HG03280 (cell line): Measurements from ENCODE around the gene SATB2.

Experiments used
- ATAC-seq: cut with Tn5 transposase; IDR thresholded peaks from one replicate; pipeline ENCODE4 v1.9.1; 2021; ENCODE audit warnings: mild to moderate bottlenecking, moderate library complexity; ENCODE audit not compliant: unreplicated experiment

Gene SATB2

DNA sequence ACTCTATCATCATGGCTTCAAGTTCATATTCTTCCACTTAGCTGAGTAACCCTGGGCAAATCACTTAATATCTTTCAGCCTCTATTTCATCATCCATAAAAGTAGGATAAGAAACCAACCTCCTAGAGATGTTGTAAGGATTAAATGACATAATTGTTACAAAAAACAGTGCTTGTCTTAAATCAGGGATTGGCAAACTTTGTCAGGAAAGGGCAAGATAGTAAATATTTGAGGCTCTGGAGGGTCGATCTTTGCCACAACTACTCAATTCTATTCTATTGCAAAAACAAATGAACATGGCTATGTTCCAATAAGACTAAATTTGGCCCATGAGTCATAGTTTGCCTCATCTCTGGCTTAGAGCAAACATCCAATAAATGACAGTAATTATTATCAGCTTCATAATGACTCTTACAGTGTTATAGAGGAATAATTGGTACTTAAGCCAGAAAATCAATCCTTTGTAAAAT is 184.7 kb downstream of the SATB2 start:
- ATAC-seq = no peak

DNA sequence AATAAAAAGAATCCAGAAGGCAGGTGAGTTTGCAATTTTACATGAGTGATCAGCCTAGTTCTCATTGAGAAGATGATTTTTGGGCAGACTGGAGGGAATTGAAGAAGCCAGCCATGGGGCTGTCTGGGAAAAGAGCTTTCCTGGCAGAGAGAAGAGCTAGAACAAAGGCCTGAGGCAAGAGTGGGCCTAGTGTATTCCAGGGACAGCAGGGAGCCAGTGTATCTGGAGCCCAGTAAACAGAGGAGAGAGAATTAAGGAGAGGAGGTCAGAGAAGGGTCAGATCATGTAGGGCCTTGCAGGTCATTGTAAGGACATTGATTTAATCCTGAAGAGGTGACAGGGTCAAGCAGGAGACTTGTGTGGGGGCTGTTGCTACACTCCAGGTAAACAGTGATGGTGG is 195.8 kb downstream of the SATB2 start:
- no peak for ATAC-seq

DNA sequence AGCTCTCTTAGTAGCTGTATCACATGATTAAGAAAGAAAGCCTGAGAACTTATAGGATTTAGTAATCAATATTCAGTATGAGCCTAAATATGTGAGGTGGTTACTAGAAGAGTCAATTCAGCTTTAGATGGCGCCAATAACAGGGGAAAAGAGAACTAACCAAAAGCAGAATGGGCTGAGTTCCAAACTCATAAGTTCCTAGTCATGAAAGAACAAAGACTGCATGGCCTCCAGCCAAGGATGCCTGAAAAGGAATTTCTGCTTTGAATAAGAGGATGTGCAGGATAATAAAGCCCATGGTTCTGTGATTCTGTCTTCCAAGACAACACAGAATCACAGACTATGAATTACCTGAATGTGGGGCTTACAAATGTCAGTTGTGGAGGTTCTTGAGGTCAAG is 196.5 kb downstream of the SATB2 start:
- no peak for ATAC-seq

- no peak for ATAC-seq
Observed at GRCh38 chr2:199259671-199260070, 198.1 kb downstream of the SATB2 start.

DNA sequence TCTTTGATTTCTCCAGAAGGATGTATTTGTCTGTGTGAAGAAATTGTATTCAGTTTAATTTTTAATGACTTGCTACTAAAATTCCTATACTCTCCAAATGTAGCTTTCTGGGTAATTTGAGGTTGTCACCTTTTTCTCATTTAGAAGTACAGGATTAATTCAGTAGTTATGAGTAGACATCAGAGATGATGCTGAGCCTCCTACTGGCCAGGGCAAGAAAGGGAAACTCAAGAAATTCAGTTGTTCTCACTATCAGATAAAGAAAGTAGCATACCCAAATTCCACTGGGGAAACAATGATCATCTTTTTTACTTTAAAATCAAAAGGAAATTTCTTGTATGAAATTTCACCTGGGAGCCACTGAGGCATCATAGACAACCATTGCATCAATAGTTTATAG is 199.4 kb downstream of the SATB2 start:
- no peak for ATAC-seq

DNA sequence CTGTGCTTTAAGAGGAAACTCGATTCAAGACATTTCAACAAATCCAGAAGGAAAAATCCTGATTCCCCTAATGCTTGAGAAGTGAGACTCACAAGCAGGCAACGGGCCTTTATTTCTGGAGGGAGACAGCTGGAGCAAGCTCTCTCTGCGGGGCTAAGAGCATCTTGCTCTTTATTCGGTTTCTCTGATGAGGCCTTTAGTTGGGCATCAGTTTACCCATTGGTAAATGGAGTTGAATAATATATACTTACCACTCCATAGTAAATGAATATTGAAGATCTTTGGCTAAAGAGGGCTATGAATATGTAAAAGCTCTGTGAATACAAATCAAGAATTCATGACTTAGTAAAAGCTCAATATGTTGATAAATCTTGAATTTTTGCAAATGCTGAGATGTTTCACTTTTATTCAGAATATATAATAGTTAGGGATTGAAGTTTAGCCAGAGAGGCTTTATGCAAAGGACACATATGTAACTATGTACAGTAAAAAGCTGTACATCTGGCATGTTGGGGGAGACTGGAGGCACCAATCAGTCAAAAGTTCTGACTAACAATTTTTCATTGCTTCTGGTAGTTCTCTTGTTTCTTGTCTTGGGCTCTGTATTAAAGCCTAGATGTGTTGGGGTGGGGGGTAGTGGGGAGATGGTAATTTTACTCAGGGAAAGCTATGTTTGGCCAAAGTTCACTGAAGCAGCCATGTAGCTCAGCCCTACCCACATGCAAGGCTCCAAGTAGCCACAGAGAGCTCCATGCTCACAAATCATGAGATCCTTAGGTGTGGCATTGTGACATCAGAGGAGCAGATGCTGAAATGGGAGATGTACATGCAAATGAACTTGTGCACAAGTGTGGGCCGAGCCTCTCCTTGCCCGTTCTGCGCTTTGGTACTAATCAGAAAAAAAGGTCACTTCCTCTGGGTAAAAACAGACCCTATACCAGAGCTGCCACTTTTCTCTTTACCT is 200.2 kb downstream of the SATB2 start:
- ATAC-seq = no peak

DNA sequence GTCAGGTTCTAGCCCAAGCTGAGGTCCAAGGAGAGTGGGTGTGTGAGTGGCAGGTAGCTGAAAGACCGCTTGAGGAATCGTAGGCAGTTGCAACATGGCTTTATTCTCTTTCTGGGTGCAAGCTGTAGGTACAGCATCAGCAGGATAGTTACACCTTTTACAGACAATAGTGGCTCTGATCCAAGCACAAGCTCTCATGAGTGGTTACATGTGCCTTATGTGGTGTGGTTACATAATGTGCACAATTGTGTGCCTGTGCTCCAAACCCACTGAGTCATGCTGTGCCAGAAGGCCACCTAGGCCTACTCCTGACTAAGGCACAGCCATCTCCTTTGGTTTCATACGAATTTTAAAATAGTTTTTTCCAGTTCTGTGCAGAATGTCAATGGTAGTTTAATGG is 227.6 kb downstream of the SATB2 start:
- no peak for ATAC-seq

GRCh38 chr2:199228887-199229819 is 228.6 kb downstream of the SATB2 start:
- ATAC-seq = no peak

- no peak for ATAC-seq
Observed at GRCh38 chr2:199223791-199224190, 233.9 kb downstream of the SATB2 start.

GRCh38 chr2:199220920-199221319 is 236.8 kb downstream of the SATB2 start:
- no peak for ATAC-seq

GRCh38 chr2:199219551-199219950 is 238.2 kb downstream of the SATB2 start:
- ATAC-seq = no peak
